ENCODE data around the gene ZNF786. TPM values are rescaled to one million over a fixed set of nuclear protein-coding genes. Genes with fewer than 3 reads are reported as not detected.

Gene ZNF786
- total and polyA plus RNA-seq, 4 donors = 2.0 to 5.9 (median 4.4) TPM

DNA sequence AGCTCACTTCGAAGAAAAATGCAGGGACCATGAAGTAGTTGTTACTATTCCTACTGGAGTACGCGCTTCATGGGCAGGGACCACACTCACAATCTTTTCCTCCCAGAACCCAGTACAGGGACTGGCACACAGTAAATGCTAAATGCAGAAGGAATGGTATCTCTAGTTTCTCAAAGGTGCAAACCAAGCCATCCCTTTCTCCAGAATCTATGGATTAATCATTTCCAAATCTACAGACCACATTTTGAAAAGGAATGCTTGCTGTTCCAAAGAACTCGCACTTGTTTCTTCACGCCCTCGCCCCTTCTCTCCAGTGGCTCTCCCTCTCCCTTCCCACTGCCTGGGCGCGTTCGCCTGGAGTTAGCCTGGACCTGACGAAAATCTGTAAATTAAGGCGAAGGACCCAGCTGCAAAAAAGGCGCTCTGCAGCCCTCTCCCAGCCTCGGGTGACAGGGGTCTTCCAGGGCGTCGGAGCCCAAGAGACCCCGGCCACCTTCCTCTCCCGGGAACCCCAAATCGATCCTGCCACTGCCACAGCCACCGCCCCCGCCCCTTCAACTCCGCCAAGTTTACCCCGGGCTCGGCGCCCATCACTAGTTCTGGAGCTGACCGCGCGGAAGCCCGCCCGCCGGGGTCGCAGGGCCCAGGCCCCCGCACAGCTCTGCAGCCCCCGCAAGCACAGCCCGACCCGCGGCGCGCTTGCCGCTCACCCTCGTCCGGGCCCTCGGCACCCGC lies 62.7 kb downstream of the ZNF786 start:
- DNase-seq = peak; percentile 24 to 59 (median 35)
- TF ChIP-seq, protein P1, sequence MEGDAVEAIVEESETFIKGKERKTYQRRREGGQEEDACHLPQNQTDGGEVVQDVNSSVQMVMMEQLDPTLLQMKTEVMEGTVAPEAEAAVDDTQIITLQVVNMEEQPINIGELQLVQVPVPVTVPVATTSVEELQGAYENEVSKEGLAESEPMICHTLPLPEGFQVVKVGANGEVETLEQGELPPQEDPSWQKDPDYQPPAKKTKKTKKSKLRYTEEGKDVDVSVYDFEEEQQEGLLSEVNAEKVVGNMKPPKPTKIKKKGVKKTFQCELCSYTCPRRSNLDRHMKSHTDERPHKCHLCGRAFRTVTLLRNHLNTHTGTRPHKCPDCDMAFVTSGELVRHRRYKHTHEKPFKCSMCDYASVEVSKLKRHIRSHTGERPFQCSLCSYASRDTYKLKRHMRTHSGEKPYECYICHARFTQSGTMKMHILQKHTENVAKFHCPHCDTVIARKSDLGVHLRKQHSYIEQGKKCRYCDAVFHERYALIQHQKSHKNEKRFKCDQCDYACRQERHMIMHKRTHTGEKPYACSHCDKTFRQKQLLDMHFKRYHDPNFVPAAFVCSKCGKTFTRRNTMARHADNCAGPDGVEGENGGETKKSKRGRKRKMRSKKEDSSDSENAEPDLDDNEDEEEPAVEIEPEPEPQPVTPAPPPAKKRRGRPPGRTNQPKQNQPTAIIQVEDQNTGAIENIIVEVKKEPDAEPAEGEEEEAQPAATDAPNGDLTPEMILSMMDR (IDR thresholded peaks at IDR 0.05; ENCODE audit: control extremely low read depth, extremely low read depth) = no peak
- WGBS, 2 donors = 1 to 2% methylated on average over 43 of the region's 43 CpGs
- Histone ChIP-seq H3K4me1 (ENCODE audit: control insufficient read depth in 5 of 5, insufficient read depth in 5 of 5, low read length in 5 of 5) (peaks cover 3 to 19% (median 5%) of the 10 kb centered on the region in 5 donors), H3K27ac (ENCODE audit: low read depth in 1 of 2, low read length in 1 of 2) (peak overlapping the region; percentile 93 to 99), H3K36me3 (ENCODE audit: control insufficient read depth in 4 of 4, insufficient read depth in 4 of 4, low read length in 4 of 4) (peaks cover 0 to 4% (median under 1%) of the 10 kb centered on the region in 4 donors), H3K9ac (ENCODE audit: insufficient read depth in 1 of 2, low read length in 2 of 2) (peak overlapping the region; percentile 83 to 85), H3K4me3 (peak overlapping the region; percentile 97), H3K9me3 (ENCODE audit: control insufficient read depth in 4 of 4, insufficient read depth in 3 of 4, low read length in 3 of 4) (no peaks in the 10 kb centered on the region), H3K27me3 (ENCODE audit: control insufficient read depth in 3 of 3, insufficient read depth in 3 of 3, low read length in 2 of 3) (no peaks in the 10 kb centered on the region)
- no peak for ATAC-seq (ENCODE audit: insufficient read depth, low FRiP score)

- TF ChIP-seq, protein P1 (IDR thresholded peaks at IDR 0.05; ENCODE audit: control extremely low read depth, extremely low read depth) = no peak
- no peaks in the 10 kb centered on the region for H3K27me3 ChIP-seq (ENCODE audit: control insufficient read depth in 3 of 3, insufficient read depth in 3 of 3, low read length in 2 of 3)
- WGBS, 2 donors = 28 to 30% methylated on average over 10 of the region's 10 CpGs
- DNase-seq (no peak), ATAC-seq (ENCODE audit: insufficient read depth, low FRiP score) (no peak)
- peaks cover 0 to 4% (median under 1%) of the 10 kb centered on the region in 4 donors for H3K36me3 ChIP-seq (ENCODE audit: control insufficient read depth in 4 of 4, insufficient read depth in 4 of 4, low read length in 4 of 4)
- H3K4me3 ChIP-seq = no peak overlapping the region
- no peak overlapping the region for H3K27ac ChIP-seq (ENCODE audit: low read depth in 1 of 2, low read length in 1 of 2)
- H3K9ac ChIP-seq (ENCODE audit: insufficient read depth in 1 of 2, low read length in 2 of 2) = peak overlapping the region; percentile 83 to 85
- H3K4me1 ChIP-seq (ENCODE audit: control insufficient read depth in 5 of 5, insufficient read depth in 5 of 5, low read length in 5 of 5) = peaks cover 3 to 19% (median 5%) of the 10 kb centered on the region in 5 donors
- H3K9me3 ChIP-seq (ENCODE audit: control insufficient read depth in 4 of 4, insufficient read depth in 3 of 4, low read length in 3 of 4) = no peaks in the 10 kb centered on the region
These were observed 63.5 kb downstream of the ZNF786 start for GRCh38 chr7:149027055-149027454.

DNA sequence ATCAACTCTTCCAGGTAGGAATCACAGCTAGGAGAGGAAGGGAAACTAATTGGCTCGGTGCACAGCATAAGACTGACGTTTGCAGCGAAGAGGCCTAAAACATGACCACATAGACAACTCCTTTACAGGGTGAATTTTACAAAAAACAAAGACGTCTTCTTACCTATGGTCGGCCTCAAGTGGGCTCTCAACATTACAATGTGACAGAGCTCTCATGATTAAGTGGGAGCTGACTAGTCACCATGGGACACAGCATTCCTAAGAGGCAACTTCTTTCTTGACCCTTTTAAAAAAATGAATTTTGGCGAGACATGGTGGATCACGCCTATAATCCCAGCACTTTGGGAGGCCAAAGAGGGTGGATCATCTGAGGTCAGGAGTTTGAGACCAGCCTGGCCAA lies 66.9 kb downstream of the ZNF786 start:
- H3K36me3 ChIP-seq (ENCODE audit: control insufficient read depth in 4 of 4, insufficient read depth in 4 of 4, low read length in 4 of 4) = peaks cover 6 to 17% (median 10%) of the 10 kb centered on the region in 4 donors
- no peak overlapping the region for H3K9ac ChIP-seq (ENCODE audit: insufficient read depth in 1 of 2, low read length in 2 of 2)
- no peaks in the 10 kb centered on the region for H3K9me3 ChIP-seq (ENCODE audit: control insufficient read depth in 4 of 4, insufficient read depth in 3 of 4, low read length in 3 of 4)
- H3K4me1 ChIP-seq (ENCODE audit: control insufficient read depth in 5 of 5, insufficient read depth in 5 of 5, low read length in 5 of 5) = peaks cover 0 to 13% (median 5%) of the 10 kb centered on the region in 5 donors
- WGBS, 2 donors = 73 to 75% methylated on average over 7 of the region's 7 CpGs
- H3K27me3 ChIP-seq (ENCODE audit: control insufficient read depth in 3 of 3, insufficient read depth in 3 of 3, low read length in 2 of 3) = no peaks in the 10 kb centered on the region
- H3K4me3 ChIP-seq = no peak overlapping the region
- no peak for DNase-seq
- H3K27ac ChIP-seq (ENCODE audit: low read depth in 1 of 2, low read length in 1 of 2) = no peak overlapping the region
- TF ChIP-seq, protein P1 (IDR thresholded peaks at IDR 0.05; ENCODE audit: control extremely low read depth, extremely low read depth) = no peak
- ATAC-seq (ENCODE audit: insufficient read depth, low FRiP score) = no peak

Measured in lung (tissue), 12 donors.